HCT116 (cell line): ENCODE results near the gene ERC1. TPM values are rescaled to one million over a fixed set of nuclear protein-coding genes. Genes with fewer than 3 reads are reported as not detected.
"Not testable (repeated sequence)": the region's sequence is repeated elsewhere in the genome, so short reads cannot be mapped to it uniquely, and the experiment has no call there.

Experiments used
- ATAC-seq: fragments of 200-7000 bp; cut with Tn5 transposase; 2 replicates; pipeline ENCODE4 v1.9.1; 2020; ENCODE audit warnings: mild to moderate bottlenecking, moderate library complexity
- BruUV-seq: library from RNA; stranded (reverse); fragments of 400-500 nt; replicated peaks from 2 replicates; lab custom pipeline; 2021; lab: Mats Ljungman, UMichigan
- CTCF ChIA-PET: fragments of 300-600 bp; sonication (Branson Sonifier 250); formaldehyde crosslinking; loops from one replicate; lab custom pipeline; 2021; ENCODE audit warnings: antibody characterized with exemption; lab: Charles Lee
- POLR2A ChIA-PET: fragments of 300-600, 350-600 bp; sonication (Branson Sonifier 250); formaldehyde crosslinking; loops from one replicate; lab custom pipeline; 2021; ENCODE audit warnings: antibody characterized with exemption; lab: Charles Lee
- RAD21 ChIA-PET, 2 experiments: fragments of 300-600 bp; sonication (Branson Sonifier 250); formaldehyde crosslinking; loops; one replicate each; lab custom pipeline; 2023; ENCODE audit warnings: low total read pairs in 2 of 2; ENCODE audit not compliant: uncharacterized antibody in 2 of 2, unreplicated experiment in 2 of 2, low non-redundant PET in 1 of 2; lab: Charles Lee
- DNase-seq: peaks from one replicate; pipeline ENCODE4 v3.0.0-alpha.2; 2010; ENCODE audit warnings: low read depth, low spot score
- H2AFZ ChIP-seq: fragments of 200-600 bp; shearing (Covaris generic), sonication (generic); 2 replicates; pipeline ENCODE4 v1.6.1; 2017; ENCODE audit warnings: low read depth, mixed run types, mixed read lengths, antibody characterized with exemption, low read length; ENCODE audit not compliant: poor library complexity, severe bottlenecking
- H3K27ac ChIP-seq: 2 replicates; pipeline ENCODE4 v1.5.1; 2012; ENCODE audit warnings: low read depth, low read length
- H3K27me3 ChIP-seq: fragments of 200-600 bp; sonication (generic); 2 replicates; pipeline ENCODE4 v1.6.1; 2016; ENCODE audit warnings: mixed run types, low read length, mixed read lengths; ENCODE audit not compliant: insufficient read depth
- H3K36me3 ChIP-seq, 2 experiments: fragments of 200-500 bp in 1 of 2; fragments of 200-600 bp in 1 of 2; sonication (Bioruptor generic) in 1 of 2; sonication (generic) in 1 of 2; 2 replicates each; pipeline versions ENCODE4 v1.5.1 to v1.6.1; 2014 to 2016; ENCODE audit warnings: low read length in 2 of 2, inconsistent platforms in 1 of 2, mixed read lengths in 1 of 2, mixed run types in 1 of 2; ENCODE audit not compliant: insufficient read depth in 2 of 2, control insufficient read depth in 1 of 2
- H3K4me1 ChIP-seq, 2 experiments: fragments of 200-600 bp in 1 of 2; sonication (generic) in 1 of 2; 2 replicates each; pipeline versions ENCODE4 v1.5.1 to v1.6.1; 2012 to 2017; ENCODE audit warnings: low read length in 2 of 2, inconsistent platforms in 1 of 2, mild to moderate bottlenecking in 1 of 2, mixed read lengths in 1 of 2, mixed run types in 1 of 2, moderate library complexity in 1 of 2; ENCODE audit not compliant: insufficient read depth in 2 of 2, control insufficient read depth in 1 of 2
- H3K4me2 ChIP-seq: fragments of 200-600 bp; sonication (generic); 2 replicates; pipeline ENCODE4 v1.6.1; 2017; ENCODE audit warnings: mixed run types, low read length, mixed read lengths
- H3K4me3 ChIP-seq, 2 experiments: fragments of 200-600 bp in 1 of 2; sonication (generic) in 1 of 2; replicated peaks in 1 of 2; 2 replicates each; pipeline ENCODE4 v1.5.1; 2011 to 2016; ENCODE audit warnings: low read length in 2 of 2, control low read depth in 1 of 2, low read depth in 1 of 2, mild to moderate bottlenecking in 1 of 2, mixed read lengths in 1 of 2, mixed run types in 1 of 2
- H3K79me2 ChIP-seq: fragments of 200-600 bp; sonication (generic); 2 replicates; pipeline ENCODE4 v1.6.1; 2017; ENCODE audit warnings: mild to moderate bottlenecking, mixed run types, low read length, moderate library complexity, mixed read lengths; ENCODE audit not compliant: insufficient read depth
- H3K9ac ChIP-seq: fragments of 200-600 bp; sonication (generic); 2 replicates; pipeline ENCODE4 v1.6.1; 2016; ENCODE audit warnings: low read length, mixed read lengths
- H3K9me2 ChIP-seq: fragments of 200-600 bp; sonication (generic), shearing (Covaris generic); 2 replicates; pipeline ENCODE4 v1.6.1; 2017; ENCODE audit warnings: mixed run types, mild to moderate bottlenecking, moderate library complexity; ENCODE audit not compliant: insufficient read depth
- H3K9me3 ChIP-seq, 2 experiments: fragments of 200-500 bp in 1 of 2; fragments of 200-600 bp in 1 of 2; sonication (Bioruptor generic) in 1 of 2; sonication (generic) in 1 of 2; 2 replicates each; pipeline ENCODE4 v1.6.1; 2014 to 2017; ENCODE audit warnings: low read length in 2 of 2, mixed read lengths in 2 of 2, inconsistent platforms in 1 of 2, low read depth in 1 of 2, mild to moderate bottlenecking in 1 of 2, mixed run types in 1 of 2, moderate library complexity in 1 of 2; ENCODE audit not compliant: control insufficient read depth in 1 of 2, insufficient read depth in 1 of 2
- H4K20me1 ChIP-seq: fragments of 200-600 bp; sonication (generic), shearing (Covaris generic); 2 replicates; pipeline ENCODE4 v1.6.1; 2017; ENCODE audit warnings: mixed run types, mild to moderate bottlenecking, moderate library complexity; ENCODE audit not compliant: insufficient read depth
- CBX3 ChIP-seq: IDR thresholded peaks from 2 replicates; pipeline ENCODE4 v1.6.1; 2012; ENCODE audit warnings: low read depth
- CEBPB ChIP-seq: IDR thresholded peaks from 2 replicates; pipeline ENCODE4 v1.6.1; 2012; ENCODE audit warnings: low read depth
- EGR1 ChIP-seq: IDR thresholded peaks from 2 replicates; pipeline ENCODE4 v1.6.1; 2012; ENCODE audit warnings: low read depth
- EZH2 ChIP-seq: fragments of 200-600 bp; sonication (generic); IDR thresholded peaks from 2 replicates; pipeline ENCODE4 v1.6.1; 2017; ENCODE audit warnings: antibody characterized with exemption, mixed run types
- FOSL1 ChIP-seq: IDR thresholded peaks from 2 replicates; pipeline ENCODE4 v1.6.1; 2012; ENCODE audit warnings: low read depth
- MAX ChIP-seq: IDR thresholded peaks from 2 replicates; pipeline ENCODE4 v1.6.1; 2012
- RAD21 ChIP-seq: IDR thresholded peaks from 2 replicates; pipeline ENCODE4 v1.6.1; 2012; ENCODE audit warnings: low read depth, mild to moderate bottlenecking
- REST ChIP-seq: IDR thresholded peaks from 2 replicates; pipeline ENCODE4 v1.6.1; 2012; ENCODE audit warnings: low read depth
- SIN3A ChIP-seq: IDR thresholded peaks from 2 replicates; pipeline ENCODE4 v1.6.1; 2012; ENCODE audit warnings: low read depth
- YY1 ChIP-seq: IDR thresholded peaks from 2 replicates; pipeline ENCODE4 v1.6.1; 2011; ENCODE audit warnings: low read length, low read depth, moderate library complexity, mild to moderate bottlenecking; ENCODE audit not compliant: insufficient replicate concordance; ENCODE audit errors: extremely low read depth
- ZFX ChIP-seq: fragments of 450-650 bp; IDR thresholded peaks from 2 replicates; pipeline ENCODE4 v1.6.1; 2017
- ZNF274 ChIP-seq: fragments of 200-500 bp; sonication (Bioruptor generic); IDR thresholded peaks from 2 replicates; pipeline ENCODE4 v1.6.1; 2014; ENCODE audit warnings: mild to moderate bottlenecking, low read depth, low read length, inconsistent platforms
- intact Hi-C: fragments of 100-400 bp; cut with micrococcal nuclease; formaldehyde crosslinking; loops from 2 replicates; pipeline ENCODE4 v1.10.0; 2022
- total RNA-seq: library from RNA; stranded (reverse); gene quantifications from one replicate; pipeline ENCODE4 v1.2.1, GENCODE V29; 2021; ENCODE audit not compliant: unreplicated experiment

Gene ERC1
- total RNA-seq, 1 experiment from 2014 or later, result 41.9 TPM

GRCh38 chr12:1198854-1199253, 207.8 kb downstream of the ERC1 start:
- POLR2A ChIA-PET, BruUV-seq, H3K27me3 ChIP-seq, H3K4me1 ChIP-seq, H3K4me3 ChIP-seq, RAD21 ChIA-PET, H2AFZ ChIP-seq, H3K27ac ChIP-seq, H3K36me3 ChIP-seq, DNase-seq, intact Hi-C loops, H4K20me1 ChIP-seq, H3K4me2 ChIP-seq, H3K79me2 ChIP-seq, CTCF ChIA-PET, H3K9me2 ChIP-seq, ATAC-seq, H3K9me3 ChIP-seq, H3K9ac ChIP-seq: not testable (repeated sequence)

- Histone ChIP-seq H3K9me2 (no peaks in the 10 kb centered on the region), H3K27me3 (no peaks in the 10 kb centered on the region), H3K9ac (no peak overlapping the region), H4K20me1 (no peaks in the 10 kb centered on the region), H3K27ac (no peak overlapping the region), H3K79me2 (no peaks in the 10 kb centered on the region), H2AFZ (no peak overlapping the region), H3K4me2 (no peak overlapping the region), H3K4me3 (no peak overlapping the region), H3K36me3 (no peaks in the 10 kb centered on the region; a peak in 1 of 4 replicates), H3K4me1 (no peaks in the 10 kb centered on the region), H3K9me3 (no peaks in the 10 kb centered on the region; a peak in 1 of 4 replicates)
- TF ChIP-seq EGR1 (no peak), FOSL1 (no peak), RAD21 (no peak), CEBPB (no peak)
- ChIA-PET CTCF (no interaction called here), POLR2A (no interaction called here), RAD21 (no interaction called here)
- DNase-seq, result no peak
- no TSS peak for BruUV-seq
- intact Hi-C loops, result no loop called here
- no peak for ATAC-seq
Measured at GRCh38 chr12:1199700-1200099, 208.7 kb downstream of the ERC1 start.

GRCh38 chr12:1201030-1201429, 210.0 kb downstream of the ERC1 start:
- ATAC-seq, result no peak
- RAD21 ChIA-PET, result no interaction called here
- TF ChIP-seq CEBPB (no peak), EZH2 (no peak), REST (no peak), FOSL1 (no peak), SIN3A (no peak), CBX3 (no peak), YY1 (no peak), ZNF274 (no peak), EGR1 (no peak), ZFX (no peak), MAX (no peak)

More at GRCh38 chr12:1201030-1201429, 210.0 kb downstream of the ERC1 start:
- no peaks in the 10 kb centered on the region for H3K4me1 ChIP-seq
- no peak overlapping the region for H3K9ac ChIP-seq
- no peak overlapping the region for H2AFZ ChIP-seq
- H3K4me2 ChIP-seq, result no peak overlapping the region
- H3K79me2 ChIP-seq, result no peaks in the 10 kb centered on the region
- H3K27me3 ChIP-seq, result no peaks in the 10 kb centered on the region
- intact Hi-C loops, result no loop called here
- H3K4me3 ChIP-seq, result no peak overlapping the region
- CTCF ChIA-PET, result no interaction called here
- no peaks in the 10 kb centered on the region for H3K9me2 ChIP-seq
- no TSS peak for BruUV-seq
- POLR2A ChIA-PET, result no interaction called here
- H3K36me3 ChIP-seq, result no peaks in the 10 kb centered on the region; a peak in 1 of 4 replicates
- no peaks in the 10 kb centered on the region for H4K20me1 ChIP-seq
- H3K27ac ChIP-seq, result no peak overlapping the region
- H3K9me3 ChIP-seq, result no peaks in the 10 kb centered on the region; a peak in 1 of 4 replicates
- no peak for DNase-seq
